CD4-positive, alpha-beta T cell treated with Interleukin-15 for 4 hours (primary cell): ENCODE data around the gene ZBTB45.

Experiments
- DNase-seq: peaks from one replicate; pipeline ENCODE4 v3.0.0-alpha.2; 2020; ENCODE audit warnings: low spot score

Gene ZBTB45

GRCh38 chr19:58538257-58539168, 18.9 kb upstream of the ZBTB45 start:
- DNase-seq, result no peak

GRCh38 chr19:58536852-58537798, 17.5 kb upstream of the ZBTB45 start:
- no peak for DNase-seq

- no peak for DNase-seq
Observed at GRCh38 chr19:58535857-58536256, 16.2 kb upstream of the ZBTB45 start.

- DNase-seq, result no peak
Observed at GRCh38 chr19:58531034-58531840, 11.6 kb upstream of the ZBTB45 start.

- no peak for DNase-seq
Observed at GRCh38 chr19:58529405-58529804, 9.8 kb upstream of the ZBTB45 start.

- DNase-seq, result no peak
Observed at GRCh38 chr19:58522709-58523108, 3.1 kb upstream of the ZBTB45 start.

- no peak for DNase-seq
Observed at GRCh38 chr19:58521651-58522050, 2.0 kb upstream of the ZBTB45 start.

- DNase-seq, result no peak
Observed at GRCh38 chr19:58520257-58520599, 618 bp upstream of the ZBTB45 start.

GRCh38 chr19:58519087-58519354, 589 bp downstream of the ZBTB45 start:
- peak; percentile 52 for DNase-seq

GRCh38 chr19:58518256-58519086, 1.1 kb downstream of the ZBTB45 start:
- no peak for DNase-seq

- DNase-seq, result no peak
Observed at GRCh38 chr19:58516964-58517833, 2.4 kb downstream of the ZBTB45 start.

GRCh38 chr19:58516246-58516836, 3.3 kb downstream of the ZBTB45 start:
- DNase-seq, result no peak

GRCh38 chr19:58515259-58515658, 4.4 kb downstream of the ZBTB45 start:
- DNase-seq, result no peak

GRCh38 chr19:58514564-58515022, 5.0 kb downstream of the ZBTB45 start:
- no peak for DNase-seq

GRCh38 chr19:58513694-58514563, 5.7 kb downstream of the ZBTB45 start:
- peak; percentile 94 for DNase-seq

GRCh38 chr19:58513213-58513693, 6.4 kb downstream of the ZBTB45 start:
- no peak for DNase-seq

GRCh38 chr19:58511353-58512208, 8.0 kb downstream of the ZBTB45 start, which contains the start of gene SLC27A5:
TSS of gene SLC27A5 (minus strand) at chr19:58511992. CDS start at chr19:58511955, 37 bp downstream.
- DNase-seq, result no peak
